Mesendoderm (in vitro differentiated cells): ENCODE measurements around the gene APOL6.
A peak's percentile ranks its signal among the peaks of the same experiment; 100 is the strongest.

Source experiments
- DNase-seq: peaks from one replicate; pipeline ENCODE4 v3.0.0; 2013
- H2AK5ac ChIP-seq: 2 replicates; pipeline ENCODE4 v1.6.1; 2013; ENCODE audit warnings: low read length, inconsistent platforms
- H2BK120ac ChIP-seq: 2 replicates; pipeline ENCODE4 v1.6.1; 2013; ENCODE audit warnings: low read depth, mild to moderate bottlenecking, low read length, moderate library complexity, mixed read lengths
- H2BK15ac ChIP-seq: replicated peaks from 2 replicates; pipeline ENCODE4 v1.6.1; 2013; ENCODE audit warnings: low read depth, mild to moderate bottlenecking, moderate library complexity
- H2BK5ac ChIP-seq: 2 replicates; pipeline ENCODE4 v1.6.1; 2013; ENCODE audit warnings: low read length, inconsistent platforms
- H3K18ac ChIP-seq: 2 replicates; pipeline ENCODE4 v1.6.1; 2013; ENCODE audit warnings: mild to moderate bottlenecking, low read length, mixed read lengths
- H3K23ac ChIP-seq: one replicate; pipeline ENCODE4 v1.6.1; 2013; ENCODE audit warnings: low read length
- H3K27ac ChIP-seq: 2 replicates; pipeline ENCODE4 v1.5.1; 2013; ENCODE audit warnings: low read depth, mild to moderate bottlenecking, inconsistent platforms, low read length, moderate library complexity
- H3K27me3 ChIP-seq: 2 replicates; pipeline ENCODE4 v1.6.1; 2013; ENCODE audit warnings: low read length, control low read depth, mild to moderate bottlenecking, inconsistent platforms; ENCODE audit not compliant: insufficient read depth, poor library complexity
- H3K36me3 ChIP-seq: 2 replicates; pipeline ENCODE4 v1.6.1; 2013; ENCODE audit warnings: low read length, inconsistent platforms; ENCODE audit not compliant: control insufficient read depth, insufficient read depth
- H3K4ac ChIP-seq: one replicate; pipeline ENCODE4 v1.6.1; 2013; ENCODE audit warnings: low read depth, mild to moderate bottlenecking, low read length, moderate library complexity
- H3K4me1 ChIP-seq: 2 replicates; pipeline ENCODE4 v1.6.1; 2013; ENCODE audit warnings: low read depth, low read length, inconsistent platforms; ENCODE audit not compliant: control insufficient read depth
- H3K4me2 ChIP-seq: 2 replicates; pipeline ENCODE4 v1.6.1; 2013; ENCODE audit warnings: low read length
- H3K4me3 ChIP-seq: 2 replicates; pipeline ENCODE4 v1.5.1; 2013; ENCODE audit warnings: mild to moderate bottlenecking, low read length
- H3K56ac ChIP-seq: one replicate; pipeline ENCODE4 v1.6.1; 2013; ENCODE audit warnings: low read length
- H3K79me1 ChIP-seq: 2 replicates; pipeline ENCODE4 v1.6.1; 2013; ENCODE audit warnings: low read length, inconsistent platforms
- H3K79me2 ChIP-seq: 2 replicates; pipeline ENCODE4 v1.6.1; 2013; ENCODE audit warnings: mild to moderate bottlenecking, low read length; ENCODE audit not compliant: control insufficient read depth, insufficient read depth
- H3K9ac ChIP-seq: 2 replicates; pipeline ENCODE4 v1.6.1; 2013; ENCODE audit warnings: low read length, inconsistent platforms
- H4K5ac ChIP-seq: one replicate; pipeline ENCODE4 v1.6.1; 2013; ENCODE audit warnings: low read length
- H4K8ac ChIP-seq: one replicate; pipeline ENCODE4 v1.6.1; 2013; ENCODE audit warnings: low read depth, mild to moderate bottlenecking, control low read depth, low read length, moderate library complexity
- WGBS: extraction: QIAGEN DNeasy Blood & Tissue Kit; methylation state at CpG from one replicate; pipeline ENCODE4 v1.1.7; 2013; ENCODE audit warnings: low lambda C conversion rate, missing lambda C conversion rate; ENCODE audit not compliant: insufficient coverage; ENCODE audit errors: extremely low coverage; 5-methylcytosine and 5-hydroxymethylcytosine counted together

Gene APOL6

GRCh38 chr22:35630891-35631290 is 17.4 kb upstream of the APOL6 start:
- no peak overlapping the region for H4K5ac ChIP-seq
- no peaks in the 10 kb centered on the region for H3K27me3 ChIP-seq
- H3K79me2 ChIP-seq: no peaks in the 10 kb centered on the region
- H3K36me3 ChIP-seq: no peaks in the 10 kb centered on the region
- no peak overlapping the region for H2BK120ac ChIP-seq
- no peak overlapping the region for H3K18ac ChIP-seq
- H2BK5ac ChIP-seq: no peak overlapping the region
- H3K56ac ChIP-seq: no peak overlapping the region
- no peak overlapping the region for H2BK15ac ChIP-seq
- H3K79me1 ChIP-seq: no peaks in the 10 kb centered on the region
- H3K4me2 ChIP-seq: no peak overlapping the region
- H4K8ac ChIP-seq: no peak overlapping the region
- H3K4me1 ChIP-seq: no peaks in the 10 kb centered on the region
- H2AK5ac ChIP-seq: no peak overlapping the region
- no peak for DNase-seq
- no peak overlapping the region for H3K4me3 ChIP-seq
- no peak overlapping the region for H3K27ac ChIP-seq
- H3K9ac ChIP-seq: no peak overlapping the region
- no peak overlapping the region for H3K4ac ChIP-seq
- WGBS: no CpG with 5 or more reads among the region's 9 CpGs
- no peak overlapping the region for H3K23ac ChIP-seq

DNA sequence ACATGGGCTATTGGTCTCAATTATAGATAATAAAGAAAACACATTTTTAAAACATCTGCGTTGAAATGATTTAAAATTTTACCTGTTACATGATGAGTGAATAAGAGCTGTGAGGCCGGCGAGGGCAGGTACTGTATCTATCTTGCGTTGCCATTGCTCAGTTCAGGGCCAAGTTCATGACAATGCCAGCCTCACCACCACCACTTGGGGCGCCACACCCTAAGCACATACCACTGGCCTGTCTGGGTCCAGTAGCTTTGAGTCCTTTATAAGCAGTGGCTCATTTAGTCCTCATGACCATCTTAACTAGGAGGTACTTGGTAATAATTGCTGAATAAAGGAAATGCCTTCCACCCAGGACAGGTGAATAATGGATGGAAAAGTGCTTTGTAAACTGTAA is 16.6 kb upstream of the APOL6 start:
- no peak overlapping the region for H2BK120ac ChIP-seq

DNA sequence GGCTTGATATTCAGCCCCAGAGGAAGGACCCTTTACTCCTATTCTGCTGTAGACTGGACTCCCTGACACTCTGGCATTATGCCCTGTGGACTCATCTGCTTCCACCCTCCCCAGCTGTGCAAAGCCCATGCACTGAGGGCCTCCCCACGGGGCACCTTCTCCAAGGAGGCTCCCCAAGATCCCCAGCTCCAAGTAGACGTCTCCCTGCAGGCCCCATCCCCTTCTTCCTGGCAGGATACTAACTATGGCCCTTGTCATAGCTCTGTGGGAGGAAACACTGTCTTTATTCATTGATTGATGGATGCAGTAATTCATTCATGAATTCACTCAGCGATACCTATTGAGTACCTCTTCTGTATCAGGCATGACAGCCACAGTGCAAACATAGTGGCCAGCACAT is 15.3 kb upstream of the APOL6 start:
- no peak overlapping the region for H3K56ac ChIP-seq
- H3K36me3 ChIP-seq: no peaks in the 10 kb centered on the region
- no peak overlapping the region for H2BK120ac ChIP-seq
- no peaks in the 10 kb centered on the region for H3K79me2 ChIP-seq
- no peak overlapping the region for H3K27ac ChIP-seq
- no peak overlapping the region for H3K9ac ChIP-seq
- H3K4me3 ChIP-seq: no peak overlapping the region
- no peak overlapping the region for H2BK15ac ChIP-seq
- no peak overlapping the region for H2AK5ac ChIP-seq
- no peak overlapping the region for H3K4me2 ChIP-seq
- H4K5ac ChIP-seq: no peak overlapping the region
- no peaks in the 10 kb centered on the region for H3K27me3 ChIP-seq
- H3K18ac ChIP-seq: no peak overlapping the region
- no CpG with 5 or more reads among the region's 3 CpGs for WGBS
- no peak overlapping the region for H2BK5ac ChIP-seq
- H4K8ac ChIP-seq: no peak overlapping the region
- H3K23ac ChIP-seq: no peak overlapping the region
- H3K4me1 ChIP-seq: no peaks in the 10 kb centered on the region
- DNase-seq: no peak
- no peaks in the 10 kb centered on the region for H3K79me1 ChIP-seq
- no peak overlapping the region for H3K4ac ChIP-seq

More for the DNA sequence above, 16.6 kb upstream of the APOL6 start:
- no peak overlapping the region for H3K23ac ChIP-seq
- no peak overlapping the region for H3K27ac ChIP-seq
- no peak overlapping the region for H3K4ac ChIP-seq
- H3K27me3 ChIP-seq: no peaks in the 10 kb centered on the region
- H2AK5ac ChIP-seq: no peak overlapping the region
- no peak overlapping the region for H2BK5ac ChIP-seq
- H4K5ac ChIP-seq: no peak overlapping the region
- H3K4me2 ChIP-seq: no peak overlapping the region
- H2BK15ac ChIP-seq: no peak overlapping the region
- H3K56ac ChIP-seq: no peak overlapping the region
- no peaks in the 10 kb centered on the region for H3K36me3 ChIP-seq
- H3K79me1 ChIP-seq: no peaks in the 10 kb centered on the region
- DNase-seq: peak; percentile 82
- no peak overlapping the region for H3K9ac ChIP-seq
- no peak overlapping the region for H4K8ac ChIP-seq
- no peaks in the 10 kb centered on the region for H3K4me1 ChIP-seq
- WGBS: no CpG with 5 or more reads among the region's 5 CpGs
- no peak overlapping the region for H3K18ac ChIP-seq
- H3K4me3 ChIP-seq: no peak overlapping the region
- no peaks in the 10 kb centered on the region for H3K79me2 ChIP-seq

DNA sequence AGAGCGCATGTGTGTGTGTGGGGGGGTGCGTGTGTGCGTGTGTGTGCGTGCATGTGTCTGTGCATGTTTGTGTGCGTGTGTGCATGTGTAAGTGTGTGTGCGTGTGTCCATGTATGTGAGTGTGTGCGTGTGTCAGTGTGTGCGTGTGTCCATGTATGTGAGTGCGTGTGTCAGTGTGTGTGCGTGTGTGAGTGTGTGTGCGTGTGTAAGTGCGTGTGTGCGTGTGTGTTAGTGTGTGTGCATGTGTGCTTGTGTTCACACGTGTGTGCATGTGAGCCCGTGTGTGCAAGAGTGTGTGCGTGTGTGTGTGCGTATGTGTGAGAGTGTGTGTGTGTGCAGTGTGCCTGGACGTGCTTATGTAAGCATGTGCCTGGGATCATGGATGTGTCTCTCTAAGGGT is 14.7 kb upstream of the APOL6 start:
- Histone ChIP-seq H2BK120ac (no peak overlapping the region), H3K4me2 (no peak overlapping the region), H3K4me1 (no peaks in the 10 kb centered on the region), H2BK5ac (no peak overlapping the region), H4K5ac (no peak overlapping the region), H3K79me2 (no peaks in the 10 kb centered on the region), H3K56ac (no peak overlapping the region), H3K4me3 (no peak overlapping the region), H2AK5ac (no peak overlapping the region), H3K23ac (no peak overlapping the region), H3K36me3 (no peaks in the 10 kb centered on the region), H3K79me1 (no peaks in the 10 kb centered on the region), H3K4ac (no peak overlapping the region), H4K8ac (no peak overlapping the region), H3K27ac (no peak overlapping the region), H2BK15ac (no peak overlapping the region), H3K27me3 (no peaks in the 10 kb centered on the region), H3K18ac (no peak overlapping the region), H3K9ac (no peak overlapping the region)
- DNase-seq: no peak
- WGBS: no CpG with 5 or more reads among the region's 18 CpGs

- no peak overlapping the region for H4K8ac ChIP-seq
- no peaks in the 10 kb centered on the region for H3K79me1 ChIP-seq
- no peak overlapping the region for H2BK120ac ChIP-seq
- no peak overlapping the region for H3K23ac ChIP-seq
- WGBS: no CpG with 5 or more reads among the region's 5 CpGs
- no peak for DNase-seq
- H3K27me3 ChIP-seq: no peaks in the 10 kb centered on the region
- H3K36me3 ChIP-seq: no peaks in the 10 kb centered on the region
- H3K4me3 ChIP-seq: no peak overlapping the region
- H3K79me2 ChIP-seq: no peaks in the 10 kb centered on the region
- no peaks in the 10 kb centered on the region for H3K4me1 ChIP-seq
- no peak overlapping the region for H4K5ac ChIP-seq
- no peak overlapping the region for H3K9ac ChIP-seq
- H3K4ac ChIP-seq: no peak overlapping the region
- H3K4me2 ChIP-seq: no peak overlapping the region
- H2BK15ac ChIP-seq: no peak overlapping the region
- no peak overlapping the region for H2AK5ac ChIP-seq
- H3K56ac ChIP-seq: no peak overlapping the region
- no peak overlapping the region for H3K27ac ChIP-seq
- no peak overlapping the region for H2BK5ac ChIP-seq
- H3K18ac ChIP-seq: no peak overlapping the region
These were observed 14.2 kb upstream of the APOL6 start for GRCh38 chr22:35634015-35634414.

- no peak overlapping the region for H3K4ac ChIP-seq
- H2BK120ac ChIP-seq: no peak overlapping the region
- no peak overlapping the region for H3K4me3 ChIP-seq
- H4K8ac ChIP-seq: no peak overlapping the region
- no peak overlapping the region for H3K9ac ChIP-seq
- WGBS: no CpG with 5 or more reads among the region's 3 CpGs
- no peak overlapping the region for H3K4me2 ChIP-seq
- H3K56ac ChIP-seq: no peak overlapping the region
- no peak for DNase-seq
- no peak overlapping the region for H3K23ac ChIP-seq
- H4K5ac ChIP-seq: no peak overlapping the region
- no peak overlapping the region for H2BK15ac ChIP-seq
- no peak overlapping the region for H3K27ac ChIP-seq
- no peaks in the 10 kb centered on the region for H3K27me3 ChIP-seq
- no peaks in the 10 kb centered on the region for H3K79me1 ChIP-seq
- H3K4me1 ChIP-seq: no peaks in the 10 kb centered on the region
- H2AK5ac ChIP-seq: no peak overlapping the region
- no peak overlapping the region for H3K18ac ChIP-seq
- no peaks in the 10 kb centered on the region for H3K79me2 ChIP-seq
- no peaks in the 10 kb centered on the region for H3K36me3 ChIP-seq
- no peak overlapping the region for H2BK5ac ChIP-seq
These were observed 13.2 kb upstream of the APOL6 start for GRCh38 chr22:35634943-35635540.
